Measurements from ENCODE around the gene GCK. TPM values are rescaled to one million over a fixed set of nuclear protein-coding genes. Genes with fewer than 3 reads are reported as not detected.

Gene GCK
- polyA plus RNA-seq, 1 of the 3 experiments (the other 2 are of a cell fraction) = 1.6 TPM

- TF ChIP-seq EZH2phosphoT487 (IDR thresholded peaks at IDR 0.05; ENCODE audit: borderline replicate concordance, low read depth) = no peak
- TF ChIP-seq RCOR1 (IDR thresholded peaks at IDR 0.05; ENCODE audit: low read length) = no peak
These were observed 30.2 kb downstream of the GCK start (continued) for GRCh38 chr7:44158873-44159631.

DNA sequence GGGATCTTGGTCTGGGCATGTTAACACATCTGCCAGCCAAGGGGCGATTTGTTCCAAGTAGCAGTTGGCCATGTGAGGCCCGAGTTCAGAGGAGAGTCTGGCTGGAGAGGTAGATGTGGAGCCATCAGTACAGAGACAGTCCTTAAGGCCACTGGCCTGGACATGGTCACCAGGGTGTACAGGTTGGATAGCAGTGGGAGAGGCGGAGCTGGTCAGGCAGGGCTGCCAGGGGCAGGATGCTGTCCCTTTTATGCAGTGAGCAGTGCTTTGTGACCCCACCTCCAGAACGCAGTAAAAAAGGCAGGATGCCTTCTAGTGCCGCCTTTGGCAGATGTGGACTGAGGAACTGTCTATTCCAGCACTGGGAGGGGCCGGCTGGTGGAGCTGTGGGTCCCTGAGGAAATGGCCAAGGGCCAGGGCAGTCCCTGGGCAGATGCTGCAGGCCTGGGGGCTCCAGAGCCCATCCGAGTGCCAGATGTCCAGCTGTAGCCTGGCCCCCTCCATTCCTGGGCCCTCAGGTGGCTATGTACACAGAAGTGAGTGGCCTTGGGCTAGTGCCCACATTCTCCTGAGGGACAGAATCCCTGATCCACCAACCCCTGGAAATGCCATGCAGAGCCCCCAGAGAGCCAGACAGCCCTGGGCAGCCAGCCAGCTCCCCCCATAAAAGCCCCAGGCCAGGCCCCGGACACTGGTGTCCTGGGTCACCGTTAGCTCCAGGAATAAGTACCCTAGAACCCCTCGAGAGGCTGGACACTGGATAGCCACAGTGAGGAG is 31.0 kb downstream of the GCK start:
- Histone ChIP-seq H3K4me3 (ENCODE audit: low read depth in 2 of 2, low read length in 1 of 2) (no peak overlapping the region), H3K9me2 (no peaks in the 10 kb centered on the region), H3K4me1 (ENCODE audit: control insufficient read depth in 1 of 2, insufficient read depth in 2 of 2, low read depth in 1 of 2, low read length in 1 of 2) (peaks cover 0 to 25% of the 10 kb centered on the region in 2 experiments; a peak in 2 of 4 replicates), H3K27me3 (ENCODE audit: insufficient read depth) (no peaks in the 10 kb centered on the region), H2AFZ (ENCODE audit: low read depth) (no peak overlapping the region), H3K36me3 (replicated peaks in 1 of 2; ENCODE audit: control insufficient read depth in 1 of 2, insufficient read depth in 2 of 2, low read length in 1 of 2) (no peaks in the 10 kb centered on the region), H3K79me2 (ENCODE audit: insufficient read depth) (no peaks in the 10 kb centered on the region), H3K9ac (no peak overlapping the region), H3K9me3 (no peaks in the 10 kb centered on the region), H3K4me2 (no peak overlapping the region), H4K20me1 (ENCODE audit: insufficient read depth) (no peaks in the 10 kb centered on the region), H3F3A (replicated peaks; ENCODE audit: insufficient read depth) (peaks cover 2% of the 10 kb centered on the region), H3K27ac (ENCODE audit: low read depth in 2 of 2, low read length in 1 of 2) (no peak overlapping the region; a peak in 1 of 4 replicates)
- DNase-seq = peak; percentile 69
- TF ChIP-seq GABPA (IDR thresholded peaks at IDR 0.05; ENCODE audit: low read depth) (no peak), TEAD4 (IDR thresholded peaks at IDR 0.05; ENCODE audit: borderline replicate concordance, insufficient read depth) (no peak)
- TF ChIP-seq, protein P1, sequence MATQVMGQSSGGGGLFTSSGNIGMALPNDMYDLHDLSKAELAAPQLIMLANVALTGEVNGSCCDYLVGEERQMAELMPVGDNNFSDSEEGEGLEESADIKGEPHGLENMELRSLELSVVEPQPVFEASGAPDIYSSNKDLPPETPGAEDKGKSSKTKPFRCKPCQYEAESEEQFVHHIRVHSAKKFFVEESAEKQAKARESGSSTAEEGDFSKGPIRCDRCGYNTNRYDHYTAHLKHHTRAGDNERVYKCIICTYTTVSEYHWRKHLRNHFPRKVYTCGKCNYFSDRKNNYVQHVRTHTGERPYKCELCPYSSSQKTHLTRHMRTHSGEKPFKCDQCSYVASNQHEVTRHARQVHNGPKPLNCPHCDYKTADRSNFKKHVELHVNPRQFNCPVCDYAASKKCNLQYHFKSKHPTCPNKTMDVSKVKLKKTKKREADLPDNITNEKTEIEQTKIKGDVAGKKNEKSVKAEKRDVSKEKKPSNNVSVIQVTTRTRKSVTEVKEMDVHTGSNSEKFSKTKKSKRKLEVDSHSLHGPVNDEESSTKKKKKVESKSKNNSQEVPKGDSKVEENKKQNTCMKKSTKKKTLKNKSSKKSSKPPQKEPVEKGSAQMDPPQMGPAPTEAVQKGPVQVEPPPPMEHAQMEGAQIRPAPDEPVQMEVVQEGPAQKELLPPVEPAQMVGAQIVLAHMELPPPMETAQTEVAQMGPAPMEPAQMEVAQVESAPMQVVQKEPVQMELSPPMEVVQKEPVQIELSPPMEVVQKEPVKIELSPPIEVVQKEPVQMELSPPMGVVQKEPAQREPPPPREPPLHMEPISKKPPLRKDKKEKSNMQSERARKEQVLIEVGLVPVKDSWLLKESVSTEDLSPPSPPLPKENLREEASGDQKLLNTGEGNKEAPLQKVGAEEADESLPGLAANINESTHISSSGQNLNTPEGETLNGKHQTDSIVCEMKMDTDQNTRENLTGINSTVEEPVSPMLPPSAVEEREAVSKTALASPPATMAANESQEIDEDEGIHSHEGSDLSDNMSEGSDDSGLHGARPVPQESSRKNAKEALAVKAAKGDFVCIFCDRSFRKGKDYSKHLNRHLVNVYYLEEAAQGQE (IDR thresholded peaks at IDR 0.05; ENCODE audit: low read depth, low read length) = no peak
- CTCF ChIA-PET = interaction anchor here (0.6 to 1.3 kb wide), 4 partner anchors 12 to 331 kb away, joined by 3 to 4 read pairs (median 3); no protein-coding TSS in a partner anchor
- 71% methylated on average over 7 of the region's 10 CpGs for WGBS (ENCODE audit: low lambda C conversion rate)
- POLR2A ChIA-PET = no interaction called here

Measured in SK-N-SH (cell line).